ENCODE data around the gene DNAJB1. TPM values are rescaled to one million over a fixed set of nuclear protein-coding genes. Genes with fewer than 3 reads are reported as not detected.
A peak's percentile ranks its signal among the peaks of the same experiment; 100 is the strongest.

Gene DNAJB1
- total RNA-seq, 1 donor from 2014 or later = 53.9 TPM

- no peak within 1 kb of the TSS for H3K27ac Mint-ChIP-seq (ENCODE audit: unreplicated experiment)
- peak; percentile 54 for DNase-seq
- H3K9me3 Mint-ChIP-seq (ENCODE audit: unreplicated experiment) = peaks cover 11% of the 10 kb centered on the region
- no peak for TF ChIP-seq CTCF (IDR thresholded peaks at IDR 0.05; ENCODE audit: partially characterized antibody, unreplicated experiment)
- peaks cover 11% of the 10 kb centered on the region for H3K4me1 Mint-ChIP-seq (ENCODE audit: low read depth, unreplicated experiment)
- no peaks in the 10 kb centered on the region for H3K36me3 Mint-ChIP-seq (ENCODE audit: unreplicated experiment)
- peaks cover 16% of the 10 kb centered on the region for H3K27me3 Mint-ChIP-seq (ENCODE audit: unreplicated experiment)
- H3K4me3 Mint-ChIP-seq (ENCODE audit: unreplicated experiment) = peak within 1 kb of the TSS; percentile 20
Measured at GRCh38 chr19:14475251-14476073, 42.7 kb downstream of the DNAJB1 start, which contains the start of gene PTGER1. Gene PTGER1 (minus strand): TSS chr19:14475354. CDS start chr19:14474320, 1,034 bp downstream.

GRCh38 chr19:14474827-14475226, 43.4 kb downstream of the DNAJB1 start:
- Mint-ChIP-seq H3K4me1 (ENCODE audit: low read depth, unreplicated experiment) (peaks cover 11% of the 10 kb centered on the region), H3K4me3 (ENCODE audit: unreplicated experiment) (peak overlapping the region; percentile 20), H3K36me3 (ENCODE audit: unreplicated experiment) (no peaks in the 10 kb centered on the region), H3K27ac (ENCODE audit: unreplicated experiment) (no peak overlapping the region), H3K27me3 (ENCODE audit: unreplicated experiment) (peaks cover 16% of the 10 kb centered on the region), H3K9me3 (ENCODE audit: unreplicated experiment) (peaks cover 11% of the 10 kb centered on the region)
- DNase-seq = no peak
- TF ChIP-seq CTCF (IDR thresholded peaks at IDR 0.05; ENCODE audit: partially characterized antibody, unreplicated experiment) = no peak

DNA sequence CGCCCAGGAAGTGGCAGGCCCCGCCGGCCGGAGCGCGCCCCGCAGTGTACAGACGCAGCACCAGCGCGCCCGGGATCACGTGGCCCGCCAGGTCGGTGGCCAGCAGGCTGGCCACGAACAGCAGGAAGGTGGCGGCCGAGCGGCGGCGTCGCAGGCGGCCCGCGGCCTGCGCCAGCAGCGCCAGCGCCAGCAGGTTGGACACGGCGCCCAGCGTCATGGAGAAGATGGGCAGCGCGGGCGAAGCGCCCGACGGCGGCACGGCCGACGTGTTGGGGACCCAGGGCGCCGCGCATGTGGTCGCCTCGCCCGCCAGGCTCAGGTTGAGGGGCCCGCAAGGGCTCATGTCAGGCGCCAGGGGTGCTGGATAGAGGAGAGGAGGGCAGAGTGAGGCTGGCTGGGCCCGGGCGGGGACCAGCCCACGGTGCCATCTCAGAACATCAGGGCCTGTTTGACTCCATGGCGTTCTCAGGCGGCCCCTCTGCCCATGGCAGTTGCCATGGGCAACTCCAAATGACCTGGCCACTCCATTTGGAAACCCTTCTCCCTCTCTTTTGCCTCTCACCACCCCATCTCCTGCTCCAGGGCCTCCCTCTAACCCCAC, 44.1 kb downstream of the DNAJB1 start:
- Mint-ChIP-seq H3K27me3 (ENCODE audit: unreplicated experiment) (peaks cover 15% of the 10 kb centered on the region), H3K4me1 (ENCODE audit: low read depth, unreplicated experiment) (peaks cover 11% of the 10 kb centered on the region), H3K36me3 (ENCODE audit: unreplicated experiment) (no peaks in the 10 kb centered on the region), H3K4me3 (ENCODE audit: unreplicated experiment) (no peak overlapping the region), H3K27ac (ENCODE audit: unreplicated experiment) (no peak overlapping the region), H3K9me3 (ENCODE audit: unreplicated experiment) (peaks cover 11% of the 10 kb centered on the region)
- DNase-seq = peak; percentile 61
- no peak for TF ChIP-seq CTCF (IDR thresholded peaks at IDR 0.05; ENCODE audit: partially characterized antibody, unreplicated experiment)

DNA sequence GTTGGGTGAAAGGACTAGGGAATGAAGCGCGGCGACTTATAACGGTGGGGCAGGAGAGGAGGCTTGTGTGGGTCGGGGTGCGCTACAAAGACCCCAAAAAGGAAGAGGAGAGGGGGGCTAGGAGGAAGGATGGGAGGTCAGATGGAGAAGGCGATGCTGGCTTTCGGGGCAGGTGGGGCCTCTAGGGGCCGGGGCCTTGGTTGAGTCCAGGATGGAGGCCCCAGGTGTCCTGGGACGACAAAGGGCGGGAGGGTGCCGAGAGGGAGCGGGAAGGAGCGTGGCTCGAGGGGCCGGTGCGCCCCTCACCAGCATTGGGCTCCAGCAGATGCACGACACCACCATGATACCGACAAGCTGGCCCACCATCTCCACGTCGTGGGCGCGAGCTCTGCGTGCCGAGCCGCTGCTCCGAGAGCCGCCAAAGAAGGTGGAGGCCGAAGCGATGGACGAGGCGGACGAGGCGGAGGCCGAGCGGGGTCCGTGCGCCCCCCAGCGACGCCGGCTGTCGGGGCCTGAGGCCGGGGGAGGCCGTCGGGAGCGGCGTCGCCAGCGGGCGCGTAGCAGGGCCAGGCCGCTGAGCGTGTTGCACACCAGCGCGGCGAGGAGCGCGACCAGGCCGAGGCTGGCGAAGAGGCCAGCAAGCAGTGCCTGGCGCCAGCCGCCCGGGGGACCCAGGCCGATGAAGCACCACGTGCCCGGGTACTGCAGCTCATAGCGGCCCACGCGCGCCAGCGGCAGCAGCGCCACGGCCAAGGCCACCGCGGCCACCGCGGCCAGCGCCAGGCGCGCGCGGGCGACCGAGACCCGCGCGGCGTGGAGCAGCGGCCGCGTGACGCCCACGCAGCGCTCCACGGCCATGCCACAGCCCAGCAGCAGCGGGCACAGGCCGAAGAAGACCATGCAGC, 44.9 kb downstream of the DNAJB1 start:
- DNase-seq = peak; percentile 53
- Mint-ChIP-seq H3K4me1 (ENCODE audit: low read depth, unreplicated experiment) (peaks cover 11% of the 10 kb centered on the region), H3K27ac (ENCODE audit: unreplicated experiment) (no peak overlapping the region), H3K36me3 (ENCODE audit: unreplicated experiment) (no peaks in the 10 kb centered on the region), H3K27me3 (ENCODE audit: unreplicated experiment) (peaks cover 14% of the 10 kb centered on the region), H3K9me3 (ENCODE audit: unreplicated experiment) (peaks cover 11% of the 10 kb centered on the region), H3K4me3 (ENCODE audit: unreplicated experiment) (peak overlapping the region; percentile 49)
- no peak for TF ChIP-seq CTCF (IDR thresholded peaks at IDR 0.05; ENCODE audit: partially characterized antibody, unreplicated experiment)
